Psoas muscle (tissue), 8 donors: ENCODE measurements around the gene NDUFAF8. TPM values are rescaled to one million over a fixed set of nuclear protein-coding genes. Genes with fewer than 3 reads are reported as not detected.

ENCODE experiments used
- ATAC-seq, 4 donors: fragments of 200-7000 bp; cut with Tn5 transposase; one replicate each; pipeline ENCODE4 v1.9.1; 2020; ENCODE audit warnings: moderate library complexity in 3 of 4, mild to moderate bottlenecking in 2 of 4
- DNase-seq, 2 donors: peaks; one replicate each; pipeline ENCODE4 v3.0.0-alpha.2; 2020
- H3K27ac ChIP-seq: fragments of 200-600 bp; one replicate; pipeline ENCODE4 v1.8.0; 2022
- H3K27me3 ChIP-seq, 3 donors: fragments of 200-600 bp in 1 of 3; one replicate each; pipeline versions ENCODE4 v1.6.1 to v1.8.0; 2013 to 2022; ENCODE audit warnings: low read length in 2 of 3, mild to moderate bottlenecking in 2 of 3, moderate library complexity in 1 of 3; ENCODE audit not compliant: insufficient read depth in 3 of 3
- H3K36me3 ChIP-seq, 2 donors: fragments of 200-600 bp in 1 of 2; one replicate each; pipeline versions ENCODE4 v1.6.1 to v1.8.0; 2013 to 2022; ENCODE audit warnings: low read depth in 1 of 2, mild to moderate bottlenecking in 1 of 2, moderate library complexity in 1 of 2; ENCODE audit not compliant: insufficient read depth in 1 of 2
- H3K4me1 ChIP-seq: fragments of 200-600 bp; one replicate; pipeline ENCODE4 v1.8.0; 2022
- H3K4me3 ChIP-seq: fragments of 200-600 bp; one replicate; pipeline ENCODE4 v1.8.0; 2022; ENCODE audit warnings: mild to moderate bottlenecking
- H3K9me3 ChIP-seq: fragments of 200-600 bp; one replicate; pipeline ENCODE4 v1.8.0; 2022
- CTCF ChIP-seq: fragments of 200-600 bp; IDR thresholded peaks from one replicate; pipeline ENCODE4 v1.8.0; 2022; ENCODE audit warnings: antibody characterized with exemption
- WGBS, 3 donors: extraction: QIAGEN DNeasy Blood & Tissue Kit; methylation state at CpG; one replicate each; pipeline versions ENCODE4 v1.1.6 to v1.1.7; 2013; 5-methylcytosine and 5-hydroxymethylcytosine counted together
- intact Hi-C, 2 donors: fragments of 100-400 bp; cut with DNase I; formaldehyde crosslinking; loops; one replicate each; pipeline versions ENCODE4 v1.11.0 to v1.14.2; 2022
- polyA plus RNA-seq, 3 donors: library from polyadenylated mRNA; stranded (reverse); fragments of 200-250 nt; gene quantifications; one replicate each; pipeline ENCODE4 v1.2.3, GENCODE V29; 2013
- total RNA-seq, 4 donors: library from RNA; stranded (reverse); fragmentation: NEBNext Ultra II Directional in 2 of 4; extraction: Animal tissue kit (Norgen Biotek cat#: 25700) in 2 of 4; gene quantifications; one replicate each; pipeline versions ENCODE4 v1.2.1 to v1.2.4, GENCODE V29; 2021 to 2023
- donor health status: healthy with polysubstance abuse.
- donor health status: DM: no; HTN: no; CAD: no; lungs with moderate emphysema.
- donor health status: Bipolar disorder and iron deficiency.
- donor health status: healthy.
- donor health status: DM: yes; HTN: yes; CAD: no.
- donor health status: DM: no; HTN: no; CAD: no.
- donor health status: DM: no; HTN: no; CAD: no.
- donor health status: DM: yes; HTN: yes; CAD: no.

NDUFAF8 gene
- total and polyA plus RNA-seq, 7 donors: 42.4 to 63.8 (median 54.9) TPM

DNA sequence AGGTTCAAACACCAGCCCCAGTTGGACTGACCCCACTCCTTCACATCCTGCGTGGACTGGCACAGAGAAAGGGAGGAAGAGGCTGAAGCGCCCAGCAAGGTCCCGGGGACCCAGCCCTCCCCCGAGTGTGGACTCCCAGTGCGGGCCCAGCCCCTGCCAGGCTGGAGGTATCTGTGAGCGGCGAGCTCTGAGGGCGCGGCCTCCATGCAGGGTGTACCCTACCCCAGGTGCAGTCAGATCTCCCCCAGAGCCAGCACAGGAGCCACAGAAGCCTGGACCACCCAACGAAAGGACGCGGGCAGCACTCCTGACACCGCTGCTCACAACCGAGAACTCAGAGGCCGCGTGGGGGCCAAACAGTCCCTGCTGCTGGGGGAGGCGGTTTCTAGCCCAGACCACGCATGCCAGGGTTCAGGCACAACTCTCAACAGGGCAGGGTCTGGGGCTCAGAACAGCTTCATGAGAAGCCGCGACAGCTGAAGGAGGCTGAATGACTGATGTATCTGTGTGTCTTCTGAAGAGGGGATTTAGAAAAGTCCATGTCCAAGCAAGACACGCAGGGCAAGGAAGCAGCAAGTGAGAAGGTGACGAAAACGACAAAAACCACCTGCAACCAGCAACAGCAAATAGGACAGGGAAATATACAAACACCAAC lies 47.5 kb downstream of the NDUFAF8 start:
- DNase-seq: no peak
- Histone ChIP-seq H3K27ac (peak overlapping the region; percentile 74), H3K9me3 (no peaks in the 10 kb centered on the region), H3K27me3 (no peaks in the 10 kb centered on the region), H3K36me3 (peaks cover 0 to 27% of the 10 kb centered on the region in 2 donors), H3K4me1 (peaks cover 2% of the 10 kb centered on the region), H3K4me3 (no peak overlapping the region)
- 82 to 86% (median 85%) methylated on average over 21 to 23 of the region's 23 CpGs for WGBS, 3 donors
- ATAC-seq: no peak
- intact Hi-C loops: no loop called here
- no peak for TF ChIP-seq CTCF

GRCh38 chr17:81287152-81287551 lies 48.0 kb downstream of the NDUFAF8 start:
- Histone ChIP-seq H3K9me3 (no peaks in the 10 kb centered on the region), H3K4me1 (peaks cover 8% of the 10 kb centered on the region), H3K36me3 (peaks cover 0 to 22% of the 10 kb centered on the region in 2 donors), H3K27ac (no peak overlapping the region), H3K4me3 (no peak overlapping the region), H3K27me3 (no peaks in the 10 kb centered on the region)
- intact Hi-C loops: no loop called here
- DNase-seq (no peak), ATAC-seq (no peak)
- WGBS, 3 donors: 65 to 79% (median 72%) methylated on average over 21 of the region's 21 CpGs
- no peak for TF ChIP-seq CTCF

DNA sequence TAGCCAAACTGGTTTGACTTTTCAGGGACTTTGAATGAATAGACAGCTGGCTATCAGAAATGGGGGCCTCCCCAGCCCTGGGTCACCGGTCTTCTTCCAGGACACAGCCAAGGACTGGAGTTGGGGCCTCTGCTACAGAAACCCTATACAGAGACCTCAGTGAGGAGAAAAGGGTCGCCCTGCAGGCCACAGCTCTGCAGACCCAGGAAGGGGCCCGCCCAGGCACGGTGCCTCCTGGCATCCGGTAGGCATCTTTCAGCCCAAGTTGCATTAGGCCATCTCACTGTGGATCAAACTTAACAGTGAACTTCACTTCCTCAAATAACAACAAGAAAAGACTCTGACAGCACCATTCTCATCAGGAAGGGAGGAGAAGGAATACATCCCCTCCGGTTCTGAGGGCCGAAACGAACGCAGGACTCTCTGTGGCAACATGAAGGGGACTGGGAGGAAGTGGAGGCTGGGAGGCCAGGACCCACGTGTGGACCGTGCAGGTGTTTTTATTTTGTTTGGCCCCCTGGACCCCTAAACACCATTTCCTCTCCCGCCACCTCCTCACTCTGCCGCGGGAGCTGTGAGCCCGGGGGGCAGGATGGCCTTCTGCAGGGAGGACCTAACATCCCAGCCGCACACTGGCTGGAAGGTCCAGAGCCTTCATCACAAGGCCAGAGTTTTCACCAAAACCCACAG lies 48.8 kb downstream of the NDUFAF8 start:
- DNase-seq: no peak
- Histone ChIP-seq H3K9me3 (no peaks in the 10 kb centered on the region), H3K36me3 (peaks cover 0 to 21% of the 10 kb centered on the region in 2 donors), H3K27ac (no peak overlapping the region), H3K4me1 (peaks cover 13% of the 10 kb centered on the region), H3K4me3 (no peak overlapping the region), H3K27me3 (no peaks in the 10 kb centered on the region)
- no peak for TF ChIP-seq CTCF
- WGBS, 3 donors: 79 to 84% (median 80%) methylated on average over 16 of the region's 16 CpGs
- intact Hi-C loops: no loop called here
- no peak for ATAC-seq

DNA sequence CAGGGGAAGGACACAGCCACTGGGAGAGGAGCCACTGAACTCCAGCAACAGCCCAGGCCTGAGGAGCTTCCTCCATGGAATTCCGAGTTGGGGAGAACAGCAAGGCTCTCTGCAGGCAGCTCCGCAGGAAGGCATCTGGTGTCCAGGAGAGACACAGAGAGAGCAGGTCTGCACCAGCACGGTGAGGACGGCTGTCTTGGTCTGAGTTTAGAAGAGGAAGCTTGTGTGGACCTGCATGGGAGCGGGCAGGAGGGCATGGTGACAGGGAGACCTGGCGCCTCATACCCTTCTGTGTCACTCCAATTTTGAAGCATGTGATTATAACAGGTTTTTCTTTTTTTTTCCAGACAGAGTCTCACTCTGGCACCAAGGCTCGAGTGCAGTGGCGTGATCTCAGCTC lies 49.6 kb downstream of the NDUFAF8 start:
- Histone ChIP-seq H3K4me1 (peaks cover 21% of the 10 kb centered on the region), H3K4me3 (no peak overlapping the region), H3K9me3 (no peaks in the 10 kb centered on the region), H3K27me3 (no peaks in the 10 kb centered on the region), H3K27ac (no peak overlapping the region), H3K36me3 (peaks cover 0 to 21% of the 10 kb centered on the region in 2 donors)
- ATAC-seq (no peak), DNase-seq (no peak)
- WGBS, 3 donors: 90 to 94% (median 93%) methylated on average over 8 of the region's 8 CpGs
- intact Hi-C loops: no loop called here
- no peak for TF ChIP-seq CTCF
